Retinal pigment epithelial cell (primary cell): ENCODE data around the gene SS18L1.
"Not testable (repeated sequence)": the region's sequence is repeated elsewhere in the genome, so short reads cannot be mapped to it uniquely, and the experiment has no call there.

Experiments
- DNase-seq: peaks from one replicate; pipeline ENCODE4 v3.0.0-alpha.2; 2010; ENCODE audit warnings: low read depth
- H3K4me3 ChIP-seq: 2 replicates; pipeline ENCODE4 v1.5.1; 2011; ENCODE audit warnings: mild to moderate bottlenecking, low read length, control low read depth, moderate library complexity
- CTCF ChIP-seq: conservative IDR thresholded peaks from 2 replicates; pipeline ENCODE4 v1.5.1; 2011; ENCODE audit warnings: low read depth, low read length, control low read depth, inconsistent platforms

The SS18L1 gene

DNA sequence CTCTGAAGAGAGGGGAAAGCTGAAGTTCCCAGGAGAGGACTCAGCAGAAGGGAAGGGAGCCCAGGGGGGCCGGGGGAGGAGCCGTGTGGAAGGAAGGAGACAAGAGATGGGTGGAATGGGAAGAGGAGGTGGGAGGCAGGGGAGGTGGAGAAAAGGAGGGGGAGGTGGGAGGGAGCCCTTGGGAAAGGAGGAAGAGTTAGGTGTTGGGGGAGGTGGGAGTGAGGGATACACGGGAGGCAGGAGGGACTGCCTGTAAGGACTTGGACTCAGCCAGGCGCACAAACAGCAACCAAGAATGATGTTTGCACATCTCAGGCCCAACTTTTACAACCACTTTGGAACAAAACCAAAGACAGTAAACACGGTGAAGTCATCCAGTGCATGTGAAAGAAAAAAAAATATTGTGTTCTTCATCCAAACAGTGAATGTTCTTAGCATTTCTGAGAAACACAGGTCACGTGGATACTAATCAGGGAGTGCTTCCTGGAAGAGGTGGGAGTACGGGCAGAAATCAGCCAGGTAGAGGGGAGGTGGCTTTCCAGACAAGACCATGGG is 38.7 kb upstream of the SS18L1 start:
- TF ChIP-seq CTCF: no peak
- no peak overlapping the region for H3K4me3 ChIP-seq
- DNase-seq: no peak

DNA sequence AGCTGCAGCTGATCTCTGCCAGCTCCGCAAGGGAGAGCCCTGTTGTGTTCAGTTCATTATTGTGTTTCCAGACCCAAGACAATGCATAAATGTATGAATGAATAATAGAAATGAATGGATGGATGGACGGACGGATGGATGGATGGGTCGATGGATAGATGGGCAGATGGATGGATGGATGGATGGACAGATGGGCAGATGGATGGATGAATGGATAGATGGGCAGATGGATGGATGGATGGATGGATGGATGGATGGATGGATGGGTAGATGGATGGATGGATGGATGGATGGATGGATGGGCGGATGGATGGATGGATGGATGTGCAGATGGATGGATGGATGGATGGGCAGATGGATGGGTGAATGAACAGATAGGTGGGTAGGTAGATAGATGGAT is 38.0 kb upstream of the SS18L1 start:
- no peak for TF ChIP-seq CTCF
- no peak for DNase-seq
- H3K4me3 ChIP-seq: no peak overlapping the region

- TF ChIP-seq CTCF: no peak
- DNase-seq: no peak
These were observed 32.4 kb upstream of the SS18L1 start for GRCh38 chr20:62111148-62111547.

GRCh38 chr20:62112368-62112767 is 31.2 kb upstream of the SS18L1 start:
- H3K4me3 ChIP-seq: no peak overlapping the region
- no peak for DNase-seq
- no peak for TF ChIP-seq CTCF

More at GRCh38 chr20:62111148-62111547, 32.4 kb upstream of the SS18L1 start:
- no peak overlapping the region for H3K4me3 ChIP-seq

DNA sequence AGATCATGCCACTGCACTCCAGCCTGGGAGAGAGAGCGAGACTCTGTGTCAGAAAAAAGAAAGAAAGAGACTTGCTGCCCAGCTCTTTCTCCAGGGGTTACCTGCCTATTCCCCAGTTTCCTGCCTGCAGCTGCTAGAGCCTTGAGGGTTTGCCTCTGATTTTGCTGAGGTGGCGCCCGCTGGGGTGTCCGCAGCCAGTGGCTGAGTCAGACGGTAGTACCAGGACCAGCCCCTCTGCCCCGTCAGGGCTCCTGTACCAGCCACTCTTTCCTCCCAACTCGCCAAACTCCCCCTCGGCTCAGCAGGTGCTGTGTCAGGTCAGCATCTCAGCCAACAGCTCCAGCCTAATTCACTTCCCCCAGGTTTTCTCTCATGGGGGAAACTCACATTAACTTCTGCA is 28.7 kb upstream of the SS18L1 start:
- DNase-seq: no peak
- TF ChIP-seq CTCF: no peak
- no peak overlapping the region for H3K4me3 ChIP-seq

GRCh38 chr20:62115800-62116407 is 27.7 kb upstream of the SS18L1 start:
- H3K4me3 ChIP-seq, DNase-seq: not testable (repeated sequence)

DNA sequence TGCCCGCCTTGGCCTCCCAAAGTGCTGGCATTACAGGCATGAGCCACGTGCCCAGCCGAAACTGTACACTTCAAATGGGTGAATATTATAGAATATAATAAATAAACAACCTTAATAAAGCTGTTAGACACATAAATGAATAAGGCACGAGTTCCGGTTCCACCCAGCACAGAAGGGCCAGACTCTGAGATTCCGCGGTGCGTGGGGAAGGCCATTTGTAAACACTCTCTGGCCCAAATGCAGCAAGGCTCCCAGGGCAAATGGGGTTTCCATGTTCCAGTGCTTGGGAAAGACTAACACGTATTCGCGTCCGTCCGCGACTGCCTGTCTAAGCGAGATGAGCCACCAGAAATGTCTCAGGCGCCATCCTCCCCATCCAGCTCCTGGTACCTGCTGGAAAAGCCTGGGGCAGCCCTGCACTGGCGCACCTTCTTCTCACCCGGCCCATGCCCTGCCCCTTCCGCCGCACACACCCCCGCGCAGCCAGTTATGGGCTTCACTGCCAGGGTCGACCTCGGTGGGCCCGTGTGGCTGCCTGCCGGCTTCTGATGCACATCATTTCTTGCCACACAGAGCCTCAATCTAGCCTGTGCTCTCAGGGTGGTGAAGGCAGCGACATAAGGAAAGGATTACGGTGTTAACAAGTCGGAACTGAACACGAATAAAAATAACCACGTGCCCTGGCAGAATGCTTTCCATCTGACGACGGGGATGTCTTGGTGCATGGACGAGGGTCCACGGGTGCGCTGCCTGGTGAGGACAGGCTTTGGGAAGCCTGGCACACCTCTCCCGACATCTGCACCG is 26.8 kb upstream of the SS18L1 start:
- no peak overlapping the region for H3K4me3 ChIP-seq
- DNase-seq: no peak
- no peak for TF ChIP-seq CTCF
